Measurements from ENCODE around the gene ZNF670. TPM values are rescaled to one million over a fixed set of nuclear protein-coding genes. Genes with fewer than 3 reads are reported as not detected.
"Not testable (repeated sequence)": the region's sequence is repeated elsewhere in the genome, so short reads cannot be mapped to it uniquely, and the experiment has no call there.

The ZNF670 gene
- polyA plus RNA-seq, 1 donor from 2014 or later = 9.3 TPM

GRCh38 chr1:247043406-247043805 lies 35.2 kb downstream of the ZNF670 start:
- Histone ChIP-seq H3K9me3 (ENCODE audit: low read length) (peaks cover 13% of the 10 kb centered on the region), H3K4me3 (ENCODE audit: low read length) (no peak overlapping the region), H3K36me3 (ENCODE audit: insufficient read depth, low read length) (peaks cover 9% of the 10 kb centered on the region), H3K27ac (ENCODE audit: low read length) (no peak overlapping the region), H3K79me2 (replicated peaks; ENCODE audit: insufficient read depth, low read length) (peaks cover 49% of the 10 kb centered on the region), H3K27me3 (ENCODE audit: insufficient read depth, low read depth, low read length) (no peaks in the 10 kb centered on the region), H2AFZ (ENCODE audit: low read depth, low read length) (no peak overlapping the region), H3K9ac (ENCODE audit: low read length) (no peak overlapping the region), H3F3A (ENCODE audit: insufficient read depth, low read length, poor library complexity, severe bottlenecking) (no peaks in the 10 kb centered on the region), H4K20me1 (ENCODE audit: insufficient read depth) (no peaks in the 10 kb centered on the region), H3K9me2 (ENCODE audit: insufficient read depth, low read length) (no peaks in the 10 kb centered on the region), H3K4me2 (ENCODE audit: low read length) (no peak overlapping the region)
- TF ChIP-seq EZH2 (IDR thresholded peaks at IDR 0.05; ENCODE audit: borderline replicate concordance, insufficient read depth, low read length, poor library complexity, severe bottlenecking) = no peak
- no peak for TF ChIP-seq EP300 (conservative IDR thresholded peaks at IDR 0.05; ENCODE audit: poor library complexity, severe bottlenecking)
- no peak for TF ChIP-seq SMC3 (conservative IDR thresholded peaks at IDR 0.05; ENCODE audit: poor library complexity)
- no peak for TF ChIP-seq TAF1 (IDR thresholded peaks at IDR 0.05; ENCODE audit: low read depth)
- TF ChIP-seq RAD21 (conservative IDR thresholded peaks at IDR 0.05) = no peak
- no peak for TF ChIP-seq CTCF (IDR thresholded peaks at IDR 0.05; ENCODE audit: poor library complexity, severe bottlenecking)
- TF ChIP-seq REST (IDR thresholded peaks at IDR 0.05; ENCODE audit: borderline replicate concordance) = no peak
- no peak for TF ChIP-seq POLR2AphosphoS5 (IDR thresholded peaks at IDR 0.05)
- TF ChIP-seq MXI1 (conservative IDR thresholded peaks at IDR 0.05; ENCODE audit: poor library complexity, severe bottlenecking) = no peak

- Histone ChIP-seq H3K27ac (ENCODE audit: low read length) (no peak overlapping the region), H3K9me2 (ENCODE audit: insufficient read depth, low read length) (no peaks in the 10 kb centered on the region), H3K4me2 (ENCODE audit: low read length) (no peak overlapping the region), H4K20me1 (ENCODE audit: insufficient read depth) (no peaks in the 10 kb centered on the region), H3K4me3 (ENCODE audit: low read length) (no peak overlapping the region), H3K9ac (ENCODE audit: low read length) (no peak overlapping the region), H3K79me2 (replicated peaks; ENCODE audit: insufficient read depth, low read length) (peaks cover 19% of the 10 kb centered on the region), H3K27me3 (ENCODE audit: insufficient read depth, low read depth, low read length) (no peaks in the 10 kb centered on the region), H2AFZ (ENCODE audit: low read depth, low read length) (no peak overlapping the region), H3K36me3 (ENCODE audit: insufficient read depth, low read length) (peaks cover 42% of the 10 kb centered on the region), H3F3A (ENCODE audit: insufficient read depth, low read length, poor library complexity, severe bottlenecking) (no peaks in the 10 kb centered on the region), H3K9me3 (ENCODE audit: low read length) (peaks cover 27% of the 10 kb centered on the region)
- no peak for TF ChIP-seq SMC3 (conservative IDR thresholded peaks at IDR 0.05; ENCODE audit: poor library complexity)
- TF ChIP-seq EZH2 (IDR thresholded peaks at IDR 0.05; ENCODE audit: borderline replicate concordance, insufficient read depth, low read length, poor library complexity, severe bottlenecking) = no peak
- TF ChIP-seq MXI1 (conservative IDR thresholded peaks at IDR 0.05; ENCODE audit: poor library complexity, severe bottlenecking) = no peak
- no peak for TF ChIP-seq EP300 (conservative IDR thresholded peaks at IDR 0.05; ENCODE audit: poor library complexity, severe bottlenecking)
Observed at GRCh38 chr1:247037511-247038320, 40.9 kb downstream of the ZNF670 start.

GRCh38 chr1:247032306-247032705 lies 46.3 kb downstream of the ZNF670 start:
- H3K9ac ChIP-seq (ENCODE audit: low read length); H3K4me3 ChIP-seq (ENCODE audit: low read length); H3K79me2 ChIP-seq (replicated peaks; ENCODE audit: insufficient read depth, low read length); H3K27me3 ChIP-seq (ENCODE audit: insufficient read depth, low read depth, low read length); H3K27ac ChIP-seq (ENCODE audit: low read length); H3K4me2 ChIP-seq (ENCODE audit: low read length); H2AFZ ChIP-seq (ENCODE audit: low read depth, low read length); H3F3A ChIP-seq (ENCODE audit: insufficient read depth, low read length, poor library complexity, severe bottlenecking); H3K9me2 ChIP-seq (ENCODE audit: insufficient read depth, low read length); H4K20me1 ChIP-seq (ENCODE audit: insufficient read depth): not testable (repeated sequence)
- Histone ChIP-seq H3K36me3 (ENCODE audit: insufficient read depth, low read length) (peaks cover 21% of the 10 kb centered on the region), H3K9me3 (ENCODE audit: low read length) (peaks cover 25% of the 10 kb centered on the region)
